Adrenal gland (tissue), 5 donors: ENCODE results near the gene RAD52.

Experiments used
- CTCF ChIP-seq, 6 experiments: fragments of 450-650 bp in 4 of 6; fragments of 200-600 bp in 2 of 6; sonication (generic) in 1 of 6; IDR thresholded peaks; 1 replicate in 5 of 6; 2 replicates in 1 of 6; pipeline versions ENCODE4 v1.5.1 to v1.8.0; 2016 to 2021; ENCODE audit warnings: antibody characterized with exemption in 6 of 6, mild to moderate bottlenecking in 2 of 6, moderate library complexity in 1 of 6
- POLR2A ChIP-seq, 2 donors: fragments of 450-650 bp; IDR thresholded peaks; one replicate each; pipeline ENCODE4 v1.6.1; 2017; ENCODE audit warnings: antibody characterized with exemption in 2 of 2, mild to moderate bottlenecking in 2 of 2, moderate library complexity in 1 of 2
- donor health status: DM: no; HTN: no; CAD: no.

GRCh38 chr12:867905-868304 lies 81.6 kb downstream of the RAD52 start:
- TF ChIP-seq POLR2A (IDR thresholded peaks at IDR 0.05) = no peak
- TF ChIP-seq CTCF (IDR thresholded peaks at IDR 0.05) = no peak
